GM18508 (cell line): Measurements from ENCODE around the gene CSE1L.
"Not testable (repeated sequence)": the region's sequence is repeated elsewhere in the genome, so short reads cannot be mapped to it uniquely, and the experiment has no call there.

Experiments used
- ATAC-seq: cut with Tn5 transposase; IDR thresholded peaks from one replicate; pipeline ENCODE4 v1.9.1; 2021; ENCODE audit warnings: moderate number of reproducible peaks; ENCODE audit not compliant: insufficient read depth, unreplicated experiment

Gene CSE1L

DNA sequence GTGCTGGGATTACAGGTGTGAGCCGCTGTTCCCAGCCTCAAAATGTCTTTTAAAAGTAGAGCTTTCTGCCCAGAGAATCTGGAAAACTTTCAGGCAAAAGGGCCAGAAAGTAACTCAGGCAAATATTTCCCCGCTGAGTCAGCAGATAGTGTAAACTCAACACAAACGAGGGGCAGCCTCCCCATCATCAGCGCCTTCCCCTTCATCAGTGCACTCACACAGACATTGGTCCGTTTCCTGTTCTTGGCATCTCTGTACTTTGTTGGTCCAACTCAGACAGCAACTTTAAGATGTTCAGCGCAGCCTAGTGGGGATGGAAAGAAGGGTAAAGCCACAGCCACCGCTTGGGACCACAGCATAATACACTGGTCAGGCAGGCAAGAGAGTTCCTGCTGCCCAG is 69.5 kb downstream of the CSE1L start:
- ATAC-seq: no peak

DNA sequence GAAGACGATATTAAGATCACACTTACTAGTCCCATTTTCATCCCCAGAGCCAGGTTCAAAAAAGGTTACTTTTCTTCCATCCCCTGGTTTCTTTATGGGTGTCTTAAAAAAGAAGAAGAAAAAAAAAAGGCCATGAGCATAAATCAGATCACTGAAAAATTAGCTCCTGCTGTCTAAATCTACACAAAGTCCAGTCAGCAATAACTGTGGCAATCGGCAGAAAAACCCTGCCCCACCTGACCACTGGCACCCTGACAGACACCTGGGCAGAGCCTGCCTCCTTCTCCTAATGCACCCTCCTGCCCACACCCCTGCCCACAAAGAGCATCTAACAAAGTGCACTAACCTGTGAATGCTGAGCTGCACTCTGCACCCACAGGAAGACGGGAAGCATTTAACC is 72.2 kb downstream of the CSE1L start:
- ATAC-seq: no peak

DNA sequence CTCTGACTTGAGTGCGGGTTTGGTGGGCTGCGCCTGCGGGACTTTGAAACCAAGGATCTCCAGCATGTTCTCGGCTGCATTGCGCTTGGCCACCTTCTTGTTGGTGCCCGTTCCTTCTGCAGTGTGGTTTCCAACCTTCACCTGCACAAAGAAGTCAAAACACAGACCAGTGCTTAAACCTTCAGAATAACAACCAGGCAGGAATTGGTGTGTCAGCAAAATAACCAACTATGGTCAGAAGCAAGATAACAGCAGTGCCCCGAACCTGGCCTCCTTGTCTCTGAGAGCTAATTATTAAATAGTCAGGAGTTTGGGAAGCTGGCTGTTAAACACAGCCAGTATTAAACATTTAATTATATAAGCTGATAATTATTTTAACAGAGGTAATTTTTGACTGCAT is 73.9 kb downstream of the CSE1L start:
- ATAC-seq: no peak

DNA sequence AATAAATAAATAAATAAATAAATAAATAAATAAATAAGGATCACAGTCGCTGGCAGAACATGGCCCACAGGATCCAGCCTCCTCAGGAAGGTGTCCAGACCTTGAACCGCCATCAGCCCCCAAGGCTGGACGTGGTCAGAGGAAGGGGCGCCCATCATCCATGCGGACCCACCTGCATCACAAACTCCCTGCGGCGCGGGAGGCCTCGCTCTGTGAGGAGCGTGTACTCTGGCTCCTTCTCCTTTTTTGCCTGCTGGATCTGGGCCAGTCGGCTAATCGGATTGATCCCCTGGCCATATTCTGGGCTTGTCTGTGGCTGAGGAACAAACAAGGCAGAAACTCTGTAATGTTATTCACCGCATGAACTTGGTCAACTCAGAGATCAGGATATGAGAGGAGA is 76.8 kb downstream of the CSE1L start:
- ATAC-seq: no peak

DNA sequence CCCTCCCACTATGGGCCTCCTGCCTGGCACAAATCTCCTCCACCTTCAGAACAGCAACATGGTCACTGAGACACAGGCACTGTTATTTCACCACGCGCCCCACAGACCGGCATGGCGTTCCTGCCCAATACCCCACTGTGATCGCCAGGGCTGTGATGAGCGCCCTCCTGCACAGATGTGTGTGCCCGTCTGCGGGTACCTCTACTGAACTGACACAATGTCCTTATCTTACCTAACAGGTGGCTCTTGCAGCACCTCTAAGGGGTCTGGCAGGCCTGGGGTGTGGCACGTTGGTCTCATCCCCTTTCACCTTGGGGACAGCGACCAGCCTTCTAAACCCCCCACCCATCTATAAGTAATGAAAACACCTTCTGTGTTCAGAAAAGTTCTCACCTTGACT is 77.9 kb downstream of the CSE1L start:
- no peak for ATAC-seq

DNA sequence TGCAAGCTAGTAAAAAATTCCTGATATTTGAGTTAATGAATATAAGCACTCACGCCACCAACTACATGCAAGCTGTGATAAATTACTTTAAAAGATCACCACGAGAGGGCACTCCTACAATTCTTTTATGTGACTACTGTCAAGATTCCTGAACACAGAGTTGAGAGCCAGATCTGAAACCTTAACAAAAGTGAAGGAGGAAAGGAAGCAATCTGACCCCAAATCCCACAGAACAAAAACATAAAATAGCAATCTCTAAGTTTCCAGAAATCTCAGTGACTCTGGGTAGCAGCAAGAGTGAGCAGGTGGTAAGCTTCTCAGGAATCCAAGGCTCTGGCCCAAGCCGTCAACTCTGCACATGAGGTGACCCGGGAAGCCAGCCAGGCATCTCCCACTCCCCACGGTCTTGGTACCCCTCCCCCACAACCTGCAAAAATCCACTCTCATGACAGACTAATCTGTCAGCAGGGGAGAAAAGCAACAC is 86.9 kb downstream of the CSE1L start:
- ATAC-seq: no peak

DNA sequence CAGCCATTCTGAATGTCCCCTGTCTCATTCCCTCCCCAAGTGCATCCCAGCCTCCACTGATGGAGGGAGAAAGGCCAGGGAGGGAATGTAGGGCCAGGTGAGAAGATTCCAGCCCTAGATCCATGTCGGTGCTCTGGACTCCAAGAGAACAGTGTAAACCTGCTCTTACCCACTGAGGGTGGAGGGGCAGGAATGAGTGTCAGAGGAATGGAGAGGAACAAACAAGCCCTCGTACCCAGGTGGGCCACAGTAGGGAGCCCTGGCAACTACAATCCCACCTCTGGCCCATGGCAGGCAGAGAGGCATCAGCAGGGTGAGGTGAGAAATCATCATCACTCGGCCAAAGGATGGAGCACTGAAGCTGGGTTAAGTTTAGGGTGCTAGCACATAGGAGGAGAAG is 87.5 kb downstream of the CSE1L start:
- ATAC-seq: no peak

DNA sequence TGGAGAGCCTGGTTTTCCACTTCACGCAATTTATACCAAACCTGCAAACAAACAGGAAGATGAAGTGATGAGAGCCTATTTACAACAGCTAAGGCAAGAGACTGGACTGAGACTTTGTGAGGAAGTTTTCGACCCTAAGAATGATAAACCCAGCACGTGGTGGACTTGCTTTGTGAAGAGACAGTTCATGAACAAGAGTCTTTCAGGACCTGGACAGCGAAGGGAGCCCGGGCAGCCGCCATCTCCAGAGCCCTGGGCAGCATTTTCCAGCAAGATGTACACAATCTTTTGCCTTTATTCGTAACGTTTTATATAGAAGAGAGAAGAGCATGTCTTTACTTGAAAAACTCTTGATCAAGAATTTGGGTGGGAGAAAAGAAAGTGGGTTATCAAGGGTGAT is 88.7 kb downstream of the CSE1L start:
- not testable (repeated sequence) for ATAC-seq

DNA sequence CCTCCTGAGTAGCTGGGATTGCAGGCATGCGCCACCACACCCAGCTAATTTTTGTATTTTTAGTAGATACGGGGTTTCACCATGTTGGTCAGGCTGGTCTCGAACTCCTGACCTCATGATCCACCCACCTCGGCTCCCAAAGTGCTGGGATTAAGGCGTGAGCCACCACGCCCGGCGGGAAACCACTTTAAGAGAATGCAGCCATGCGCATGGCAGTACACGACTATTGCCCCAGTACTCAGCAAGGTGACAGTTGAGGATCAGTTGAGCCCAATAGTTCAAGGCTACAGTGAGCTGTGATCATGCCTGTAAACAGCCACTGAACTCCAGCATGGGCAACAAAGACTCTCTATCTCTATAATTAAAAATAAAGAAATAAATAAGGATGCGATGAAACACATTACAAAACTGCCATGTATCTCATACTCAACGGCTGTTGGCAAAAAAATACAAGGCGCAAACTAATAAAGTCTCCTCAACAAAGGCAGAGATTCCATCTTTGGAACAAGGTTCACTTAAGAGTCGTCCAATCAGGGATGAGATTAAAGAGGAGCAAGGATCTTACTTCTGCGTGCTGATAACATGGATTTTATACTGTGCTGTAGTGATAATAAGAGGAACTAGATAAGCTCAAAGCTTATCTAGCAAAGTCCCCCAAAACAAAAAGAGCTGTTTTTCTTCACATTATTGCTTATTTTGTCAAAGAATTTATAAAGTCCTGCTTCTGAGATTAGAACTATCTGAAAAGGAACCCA is 90.9 kb downstream of the CSE1L start:
- ATAC-seq: no peak

DNA sequence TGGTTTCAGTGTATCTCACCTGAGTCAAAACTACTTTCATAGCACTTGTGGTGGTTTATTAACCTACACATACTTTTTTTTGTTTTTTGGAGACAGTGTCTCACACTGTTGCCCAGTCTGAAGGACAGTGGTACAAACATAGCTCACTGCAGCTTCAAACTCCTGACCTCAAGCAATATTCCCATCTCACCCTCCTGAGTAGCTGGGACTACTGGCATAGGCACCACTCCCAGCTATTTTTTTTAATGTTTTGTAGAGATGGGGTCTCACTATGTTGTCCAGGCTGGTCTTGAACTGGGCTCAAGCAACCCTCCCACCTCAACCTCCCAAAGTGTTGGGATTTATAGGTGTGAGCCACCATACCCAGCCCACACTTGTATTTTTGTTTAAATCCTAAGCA is 92.3 kb downstream of the CSE1L start:
- ATAC-seq: no peak

DNA sequence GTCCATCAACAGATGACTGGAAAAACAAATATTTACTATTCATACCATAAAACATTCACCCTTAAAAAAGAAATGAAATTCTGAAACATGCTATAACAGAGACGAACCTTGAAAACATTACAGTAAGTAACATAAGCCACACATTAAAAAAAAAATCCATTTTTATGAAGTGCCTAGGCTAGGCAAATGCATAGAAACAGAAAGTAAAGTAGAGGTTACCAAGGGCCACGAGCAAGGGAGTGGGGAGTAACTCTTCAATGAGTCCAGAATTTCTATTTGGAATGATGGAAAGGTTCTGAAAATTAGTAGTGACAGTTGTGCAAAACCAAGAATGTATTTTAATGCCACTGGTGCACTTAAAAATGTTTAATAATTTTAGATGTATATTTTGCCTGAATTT is 94.3 kb downstream of the CSE1L start:
- no peak for ATAC-seq

DNA sequence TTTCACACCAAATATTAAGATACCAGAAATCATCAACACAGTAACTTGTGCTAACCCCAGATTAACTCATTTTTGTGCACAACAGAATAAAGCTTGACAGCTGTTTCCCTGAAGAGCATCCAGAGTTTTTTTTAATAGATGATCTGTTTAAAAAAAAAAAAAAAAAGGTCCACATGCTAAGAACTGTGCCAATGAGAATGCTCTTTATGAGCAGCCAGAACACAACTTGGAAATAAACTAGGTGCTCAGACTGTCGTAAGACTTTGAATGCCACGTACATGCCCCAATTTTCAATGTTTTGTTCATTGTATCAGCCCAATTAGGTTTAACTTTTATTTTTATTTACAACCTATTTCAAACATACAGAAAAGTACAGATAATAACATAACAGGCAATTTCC is 94.7 kb downstream of the CSE1L start:
- no peak for ATAC-seq
